Natural killer cell treated with Interleukin-12 subunit alpha and Interleukin-12 subunit beta and Interleukin-15 and Interleukin-18, amount 100 ng/mL, for 72 hours (primary cell): ENCODE data around the gene IBTK. TPM values are rescaled to one million over a fixed set of nuclear protein-coding genes. Genes with fewer than 3 reads are reported as not detected.
"Not testable (repeated sequence)": the region's sequence is repeated elsewhere in the genome, so short reads cannot be mapped to it uniquely, and the experiment has no call there.

Experiments
- ATAC-seq, 2 donors: fragments of 150-1000 bp; cut with Tn5 transposase in 1 of 2; sonication (Bioruptor Pico), chemical (Tn5 transposase) in 1 of 2; 2 replicates each; pipeline ENCODE4 v1.10.0; 2021
- DNase-seq: peaks from one replicate; pipeline ENCODE4 v3.0.0; 2022; ENCODE audit warnings: low spot score
- H3K27ac Mint-ChIP-seq, 2 donors: 1 replicate in 1 of 2; 2 replicates in 1 of 2; pipeline ENCODE4 v1.8.0; 2022; ENCODE audit warnings: mixed read lengths in 2 of 2, mild to moderate bottlenecking in 1 of 2, moderate library complexity in 1 of 2
- H3K27me3 Mint-ChIP-seq, 2 donors: 1 replicate in 1 of 2; 2 replicates in 1 of 2; pipeline ENCODE4 v1.8.0; 2022; ENCODE audit warnings: mixed read lengths in 2 of 2
- H3K36me3 Mint-ChIP-seq: one replicate; pipeline ENCODE4 v1.8.0; 2022; ENCODE audit warnings: mixed read lengths
- H3K4me1 Mint-ChIP-seq, 2 donors: 1 replicate in 1 of 2; 2 replicates in 1 of 2; pipeline ENCODE4 v1.8.0; 2022; ENCODE audit warnings: low read depth in 2 of 2, mixed read lengths in 2 of 2, mild to moderate bottlenecking in 1 of 2
- H3K4me3 Mint-ChIP-seq: one replicate; pipeline ENCODE4 v1.8.0; 2022; ENCODE audit warnings: mixed read lengths
- H3K9me3 Mint-ChIP-seq: 2 replicates; pipeline ENCODE4 v1.8.0; 2022; ENCODE audit warnings: mixed read lengths
- total RNA-seq, 2 donors: library from RNA; stranded (reverse); gene quantifications; one replicate each; pipeline ENCODE4 v1.2.3, GENCODE V29; 2022

IBTK gene
- total RNA-seq, 2 donors from 2014 or later = 34.3 to 37.1 TPM

- no peak overlapping the region for H3K4me3 Mint-ChIP-seq
- peaks cover 3% of the 10 kb centered on the region for H3K36me3 Mint-ChIP-seq
- H3K4me1 Mint-ChIP-seq = no peaks in the 10 kb centered on the region
- H3K9me3 Mint-ChIP-seq = peaks cover 4% of the 10 kb centered on the region
- DNase-seq = no peak
- H3K27me3 Mint-ChIP-seq = peaks cover 0 to 4% of the 10 kb centered on the region in 2 donors
- no peak for ATAC-seq
- no peak overlapping the region for H3K27ac Mint-ChIP-seq
Observed at GRCh38 chr6:82144852-82145340, 102.6 kb downstream of the IBTK start.

- H3K4me3 Mint-ChIP-seq = no peak overlapping the region
- H3K27me3 Mint-ChIP-seq = peaks cover 0 to 4% of the 10 kb centered on the region in 2 donors
- no peaks in the 10 kb centered on the region for H3K4me1 Mint-ChIP-seq
- no peak for ATAC-seq
- no peak for DNase-seq
- H3K36me3 Mint-ChIP-seq = no peaks in the 10 kb centered on the region
- peaks cover 4% of the 10 kb centered on the region for H3K9me3 Mint-ChIP-seq
- no peak overlapping the region for H3K27ac Mint-ChIP-seq
Observed at GRCh38 chr6:82144007-82144851, 103.3 kb downstream of the IBTK start.

GRCh38 chr6:82143041-82143481, 104.5 kb downstream of the IBTK start:
- H3K9me3 Mint-ChIP-seq = peaks cover 4% of the 10 kb centered on the region
- no peaks in the 10 kb centered on the region for H3K4me1 Mint-ChIP-seq
- no peak overlapping the region for H3K27ac Mint-ChIP-seq
- ATAC-seq (no peak), DNase-seq (no peak)
- no peaks in the 10 kb centered on the region for H3K36me3 Mint-ChIP-seq
- H3K27me3 Mint-ChIP-seq = peaks cover 0 to 4% of the 10 kb centered on the region in 2 donors
- H3K4me3 Mint-ChIP-seq = no peak overlapping the region

GRCh38 chr6:82142524-82142923, 105.0 kb downstream of the IBTK start:
- H3K27me3 Mint-ChIP-seq = peaks cover 0 to 4% of the 10 kb centered on the region in 2 donors
- no peak overlapping the region for H3K27ac Mint-ChIP-seq
- no peak for DNase-seq
- no peaks in the 10 kb centered on the region for H3K4me1 Mint-ChIP-seq
- no peak for ATAC-seq
- no peaks in the 10 kb centered on the region for H3K36me3 Mint-ChIP-seq
- no peak overlapping the region for H3K4me3 Mint-ChIP-seq
- H3K9me3 Mint-ChIP-seq = peaks cover 4% of the 10 kb centered on the region

- H3K4me1 Mint-ChIP-seq = no peaks in the 10 kb centered on the region
- H3K27me3 Mint-ChIP-seq = peaks cover 6 to 8% of the 10 kb centered on the region in 2 donors
- no peak for ATAC-seq
- H3K36me3 Mint-ChIP-seq = no peaks in the 10 kb centered on the region
- H3K27ac Mint-ChIP-seq = no peak overlapping the region
- no peak overlapping the region for H3K4me3 Mint-ChIP-seq
- no peak for DNase-seq
- peaks cover 10% of the 10 kb centered on the region for H3K9me3 Mint-ChIP-seq
Observed at GRCh38 chr6:82138075-82138791, 109.3 kb downstream of the IBTK start.

- Mint-ChIP-seq H3K9me3 (peaks cover 17% of the 10 kb centered on the region), H3K27ac (no peak overlapping the region), H3K4me1 (no peaks in the 10 kb centered on the region), H3K4me3 (no peak overlapping the region), H3K36me3 (peaks cover 6% of the 10 kb centered on the region), H3K27me3 (peaks cover 3 to 14% of the 10 kb centered on the region in 2 donors)
- ATAC-seq = no peak
- DNase-seq = no peak
Observed at GRCh38 chr6:82131441-82131840, 116.1 kb downstream of the IBTK start.

- peaks cover 17% of the 10 kb centered on the region for H3K9me3 Mint-ChIP-seq
Observed at GRCh38 chr6:82129797-82130196, 117.7 kb downstream of the IBTK start.

GRCh38 chr6:82128973-82129372, 118.6 kb downstream of the IBTK start:
- H3K4me1 Mint-ChIP-seq, H3K27me3 Mint-ChIP-seq, H3K4me3 Mint-ChIP-seq, DNase-seq, H3K27ac Mint-ChIP-seq, ATAC-seq, H3K36me3 Mint-ChIP-seq: not testable (repeated sequence)
- H3K9me3 Mint-ChIP-seq = peaks cover 11% of the 10 kb centered on the region

More at GRCh38 chr6:82129797-82130196, 117.7 kb downstream of the IBTK start:
- H3K36me3 Mint-ChIP-seq = peaks cover 6% of the 10 kb centered on the region
- H3K27ac Mint-ChIP-seq = no peak overlapping the region
- no peak for ATAC-seq
- no peak for DNase-seq
- H3K4me1 Mint-ChIP-seq = no peaks in the 10 kb centered on the region
- H3K4me3 Mint-ChIP-seq = no peak overlapping the region
- peaks cover 3 to 13% of the 10 kb centered on the region in 2 donors for H3K27me3 Mint-ChIP-seq

- H3K27ac Mint-ChIP-seq = no peak overlapping the region
Observed at GRCh38 chr6:82123632-82124031, 123.9 kb downstream of the IBTK start.

More at GRCh38 chr6:82123632-82124031, 123.9 kb downstream of the IBTK start:
- H3K4me1 Mint-ChIP-seq = no peaks in the 10 kb centered on the region
- ATAC-seq (no peak), DNase-seq (no peak)
- H3K36me3 Mint-ChIP-seq = peaks cover 6% of the 10 kb centered on the region
- H3K4me3 Mint-ChIP-seq = no peak overlapping the region
- no peaks in the 10 kb centered on the region for H3K27me3 Mint-ChIP-seq
- peaks cover 11% of the 10 kb centered on the region for H3K9me3 Mint-ChIP-seq

Other genes with a start within 250 kb of the IBTK start
- under 1 TPM in 1 of 2 donors, not detected in 1; 0.07 TPM for gene TPBG, start 116.1 kb upstream of the IBTK start, total RNA-seq